Measurements from ENCODE around the gene PLPP4.

PLPP4 gene

GRCh38 chr10:120555436-120555835 is 98.4 kb downstream of the PLPP4 start:
- no peak for TF ChIP-seq SNAI2 (CRISPR knock-in tag; IDR thresholded peaks at IDR 0.05)
- TF ChIP-seq OSR1 (CRISPR knock-in tag; IDR thresholded peaks at IDR 0.05) = no peak
- TF ChIP-seq CSDC2 (CRISPR knock-in tag; IDR thresholded peaks at IDR 0.05) = no peak
- TF ChIP-seq TOX (CRISPR knock-in tag; IDR thresholded peaks at IDR 0.05; ENCODE audit: borderline replicate concordance) = no peak
- TF ChIP-seq ISL1 (CRISPR knock-in tag; IDR thresholded peaks at IDR 0.05) = no peak
- no peak for TF ChIP-seq ZNF70 (CRISPR knock-in tag; IDR thresholded peaks at IDR 0.05)
- no peak for TF ChIP-seq ZFP3 (CRISPR knock-in tag; IDR thresholded peaks at IDR 0.05)
- TF ChIP-seq ESRRG (CRISPR knock-in tag; IDR thresholded peaks at IDR 0.05) = no peak
- TF ChIP-seq ARNTL (CRISPR knock-in tag; IDR thresholded peaks at IDR 0.05; ENCODE audit: borderline replicate concordance, low read depth) = no peak
- ATAC-seq = no peak

DNA sequence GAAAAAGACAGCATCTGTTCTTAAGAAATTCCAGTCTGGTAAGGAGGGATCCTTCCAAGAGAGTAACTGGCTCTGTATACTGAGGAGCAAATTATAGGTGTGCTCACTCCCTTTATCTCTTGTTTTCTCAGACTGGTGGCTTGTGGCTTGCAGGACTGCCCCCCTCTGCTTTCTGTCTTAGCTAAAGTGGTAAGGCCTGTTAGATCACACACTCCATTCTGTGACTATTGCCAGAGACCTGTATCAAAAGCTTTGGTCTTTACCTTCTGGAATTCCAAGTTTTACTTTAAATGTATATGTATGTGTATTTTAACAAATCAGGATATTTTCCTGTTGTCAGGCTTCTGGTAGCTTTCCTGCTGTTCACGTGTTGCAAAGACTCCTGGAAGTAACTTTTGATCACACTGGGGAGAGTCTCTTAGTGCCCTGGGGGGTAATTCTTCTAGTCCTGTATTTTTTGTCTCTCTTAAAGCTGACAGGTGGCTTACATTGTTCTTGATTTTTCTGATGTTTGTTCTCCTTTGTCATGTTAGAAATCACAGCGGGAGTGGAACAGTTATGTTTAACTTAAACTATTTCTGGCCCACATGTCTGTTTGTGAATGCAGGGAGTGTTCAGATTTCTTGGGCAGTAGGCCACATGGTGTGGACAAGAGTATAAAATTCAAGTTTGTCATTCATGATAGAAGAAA is 99.0 kb downstream of the PLPP4 start:
- no peak for TF ChIP-seq PPARA (CRISPR knock-in tag; IDR thresholded peaks at IDR 0.05; ENCODE audit: borderline replicate concordance)
- TF ChIP-seq ZNF8 (CRISPR knock-in tag; IDR thresholded peaks at IDR 0.05) = no peak
- no peak for TF ChIP-seq ZC3H10 (CRISPR knock-in tag; IDR thresholded peaks at IDR 0.05)
- TF ChIP-seq, protein P1, sequence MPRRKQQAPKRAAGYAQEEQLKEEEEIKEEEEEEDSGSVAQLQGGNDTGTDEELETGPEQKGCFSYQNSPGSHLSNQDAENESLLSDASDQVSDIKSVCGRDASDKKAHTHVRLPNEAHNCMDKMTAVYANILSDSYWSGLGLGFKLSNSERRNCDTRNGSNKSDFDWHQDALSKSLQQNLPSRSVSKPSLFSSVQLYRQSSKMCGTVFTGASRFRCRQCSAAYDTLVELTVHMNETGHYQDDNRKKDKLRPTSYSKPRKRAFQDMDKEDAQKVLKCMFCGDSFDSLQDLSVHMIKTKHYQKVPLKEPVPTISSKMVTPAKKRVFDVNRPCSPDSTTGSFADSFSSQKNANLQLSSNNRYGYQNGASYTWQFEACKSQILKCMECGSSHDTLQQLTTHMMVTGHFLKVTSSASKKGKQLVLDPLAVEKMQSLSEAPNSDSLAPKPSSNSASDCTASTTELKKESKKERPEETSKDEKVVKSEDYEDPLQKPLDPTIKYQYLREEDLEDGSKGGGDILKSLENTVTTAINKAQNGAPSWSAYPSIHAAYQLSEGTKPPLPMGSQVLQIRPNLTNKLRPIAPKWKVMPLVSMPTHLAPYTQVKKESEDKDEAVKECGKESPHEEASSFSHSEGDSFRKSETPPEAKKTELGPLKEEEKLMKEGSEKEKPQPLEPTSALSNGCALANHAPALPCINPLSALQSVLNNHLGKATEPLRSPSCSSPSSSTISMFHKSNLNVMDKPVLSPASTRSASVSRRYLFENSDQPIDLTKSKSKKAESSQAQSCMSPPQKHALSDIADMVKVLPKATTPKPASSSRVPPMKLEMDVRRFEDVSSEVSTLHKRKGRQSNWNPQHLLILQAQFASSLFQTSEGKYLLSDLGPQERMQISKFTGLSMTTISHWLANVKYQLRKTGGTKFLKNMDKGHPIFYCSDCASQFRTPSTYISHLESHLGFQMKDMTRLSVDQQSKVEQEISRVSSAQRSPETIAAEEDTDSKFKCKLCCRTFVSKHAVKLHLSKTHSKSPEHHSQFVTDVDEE (CRISPR knock-in tag; IDR thresholded peaks at IDR 0.05) = no peak
- no peak for TF ChIP-seq OSR1 (CRISPR knock-in tag; IDR thresholded peaks at IDR 0.05)
- no peak for TF ChIP-seq GLIS3 (CRISPR knock-in tag; IDR thresholded peaks at IDR 0.05)
- no peak for TF ChIP-seq ZFP30 (CRISPR knock-in tag; IDR thresholded peaks at IDR 0.05)
- TF ChIP-seq PATZ1 (CRISPR knock-in tag; IDR thresholded peaks at IDR 0.05; ENCODE audit: borderline replicate concordance) = no peak
- TF ChIP-seq, protein P2, sequence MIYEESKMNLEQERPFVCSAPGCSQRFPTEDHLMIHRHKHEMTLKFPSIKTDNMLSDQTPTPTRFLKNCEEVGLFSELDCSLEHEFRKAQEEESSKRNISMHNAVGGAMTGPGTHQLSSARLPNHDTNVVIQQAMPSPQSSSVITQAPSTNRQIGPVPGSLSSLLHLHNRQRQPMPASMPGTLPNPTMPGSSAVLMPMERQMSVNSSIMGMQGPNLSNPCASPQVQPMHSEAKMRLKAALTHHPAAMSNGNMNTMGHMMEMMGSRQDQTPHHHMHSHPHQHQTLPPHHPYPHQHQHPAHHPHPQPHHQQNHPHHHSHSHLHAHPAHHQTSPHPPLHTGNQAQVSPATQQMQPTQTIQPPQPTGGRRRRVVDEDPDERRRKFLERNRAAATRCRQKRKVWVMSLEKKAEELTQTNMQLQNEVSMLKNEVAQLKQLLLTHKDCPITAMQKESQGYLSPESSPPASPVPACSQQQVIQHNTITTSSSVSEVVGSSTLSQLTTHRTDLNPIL (CRISPR knock-in tag; IDR thresholded peaks at IDR 0.05; ENCODE audit: low read depth) = no peak
- no peak for TF ChIP-seq TCF4 (CRISPR knock-in tag; IDR thresholded peaks at IDR 0.05; ENCODE audit: borderline replicate concordance)
- no peak for ATAC-seq

DNA sequence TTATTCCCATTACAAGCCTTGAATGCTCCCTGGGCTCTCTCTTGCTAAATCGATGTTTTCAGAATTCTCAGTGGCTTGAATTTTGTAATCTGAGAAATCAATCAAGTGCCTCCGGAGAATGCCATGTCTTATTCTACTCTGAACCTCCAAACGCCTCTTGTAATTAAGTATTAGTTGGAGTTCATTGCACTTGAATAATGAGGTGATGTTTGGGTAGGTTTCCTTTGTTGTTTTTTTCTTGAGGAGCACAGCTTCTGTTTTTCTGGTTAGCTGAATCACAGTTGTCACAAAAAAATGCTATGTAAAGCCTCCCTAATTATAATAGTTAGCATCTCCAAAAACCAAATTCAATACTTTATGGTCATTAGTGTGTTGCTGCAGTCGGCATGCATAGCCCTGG is 100.3 kb downstream of the PLPP4 start:
- ATAC-seq = no peak
- no peak for TF ChIP-seq CSDC2 (CRISPR knock-in tag; IDR thresholded peaks at IDR 0.05)
- TF ChIP-seq, protein P1 (CRISPR knock-in tag; IDR thresholded peaks at IDR 0.05) = no peak
- TF ChIP-seq ZNF70 (CRISPR knock-in tag; IDR thresholded peaks at IDR 0.05) = no peak
- TF ChIP-seq ZFP3 (CRISPR knock-in tag; IDR thresholded peaks at IDR 0.05) = no peak
- no peak for TF ChIP-seq ISL1 (CRISPR knock-in tag; IDR thresholded peaks at IDR 0.05)
- TF ChIP-seq ESRRG (CRISPR knock-in tag; IDR thresholded peaks at IDR 0.05) = no peak
- TF ChIP-seq RARB (CRISPR knock-in tag; IDR thresholded peaks at IDR 0.05) = no peak

DNA sequence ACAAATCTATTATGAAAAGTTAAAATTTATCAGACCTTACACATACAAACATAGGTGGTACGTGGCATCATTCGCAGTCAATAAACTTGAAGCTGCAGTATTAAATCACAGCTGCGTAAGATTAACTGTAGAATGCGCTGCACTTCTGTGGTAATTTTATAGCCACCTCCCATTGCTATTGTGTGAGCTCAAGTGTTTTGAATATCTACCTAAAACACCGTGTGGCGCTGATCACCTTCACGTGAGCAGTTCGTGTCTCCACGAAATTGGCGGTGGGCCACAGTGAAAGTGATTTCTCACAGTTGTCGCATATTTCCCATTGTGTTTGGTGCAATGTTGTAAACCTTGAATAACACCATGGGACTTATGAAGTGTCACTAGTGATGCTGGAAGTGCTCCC is 102.8 kb downstream of the PLPP4 start:
- no peak for ATAC-seq
- no peak for TF ChIP-seq PPARA (CRISPR knock-in tag; IDR thresholded peaks at IDR 0.05; ENCODE audit: borderline replicate concordance)
- TF ChIP-seq, protein P2 (CRISPR knock-in tag; IDR thresholded peaks at IDR 0.05; ENCODE audit: low read depth) = no peak
- no peak for TF ChIP-seq ZFP3 (CRISPR knock-in tag; IDR thresholded peaks at IDR 0.05)
- TF ChIP-seq ARNTL (CRISPR knock-in tag; IDR thresholded peaks at IDR 0.05; ENCODE audit: borderline replicate concordance, low read depth) = no peak
- no peak for TF ChIP-seq PATZ1 (CRISPR knock-in tag; IDR thresholded peaks at IDR 0.05; ENCODE audit: borderline replicate concordance)
- TF ChIP-seq ESRRG (CRISPR knock-in tag; IDR thresholded peaks at IDR 0.05) = no peak
- no peak for TF ChIP-seq GLIS3 (CRISPR knock-in tag; IDR thresholded peaks at IDR 0.05)
- TF ChIP-seq TOX (CRISPR knock-in tag; IDR thresholded peaks at IDR 0.05; ENCODE audit: borderline replicate concordance) = no peak
- no peak for TF ChIP-seq ZNF70 (CRISPR knock-in tag; IDR thresholded peaks at IDR 0.05)

Data from SK-N-SH treated with all-trans-retinoic acid at 6 μM for 48 hours (cell line).